Sigmoid colon (tissue), 7 donors: Measurements from ENCODE around the gene KCNE2. TPM values are rescaled to one million over a fixed set of nuclear protein-coding genes. Genes with fewer than 3 reads are reported as not detected.

Experiments
- DNase-seq: peaks from one replicate; pipeline ENCODE4 v3.0.0-alpha.2; 2019
- H3K27ac ChIP-seq, 4 donors: fragments of 200-600 bp; sonication (generic); one replicate each; pipeline ENCODE4 v1.5.1; 2016 to 2019; ENCODE audit warnings: mild to moderate bottlenecking in 1 of 4
- H3K27me3 ChIP-seq, 3 donors: fragments of 200-600 bp; sonication (generic); one replicate each; pipeline ENCODE4 v1.5.1; 2019; ENCODE audit warnings: mild to moderate bottlenecking in 1 of 3
- H3K36me3 ChIP-seq, 4 donors: fragments of 200-600 bp; sonication (generic); one replicate each; pipeline ENCODE4 v1.5.1; 2016 to 2019
- H3K4me1 ChIP-seq, 4 donors: fragments of 200-600 bp; sonication (generic); one replicate each; pipeline ENCODE4 v1.5.1; 2017 to 2019
- H3K4me3 ChIP-seq, 4 donors: fragments of 200-600 bp; sonication (generic); one replicate each; pipeline ENCODE4 v1.5.1; 2017 to 2019; ENCODE audit warnings: mild to moderate bottlenecking in 2 of 4, moderate library complexity in 1 of 4
- H3K9me3 ChIP-seq, 4 donors: fragments of 200-600 bp in 3 of 4; sonication (generic) in 3 of 4; one replicate each; pipeline versions ENCODE4 v1.5.1 to v1.6.1; 2013 to 2019
- CTCF ChIP-seq, 4 experiments: fragments of 450-650 bp in 3 of 4; fragments of 200-600 bp in 1 of 4; IDR thresholded peaks; one replicate each; pipeline ENCODE4 v1.5.1; 2016 to 2019; ENCODE audit warnings: antibody characterized with exemption in 4 of 4, mild to moderate bottlenecking in 3 of 4, moderate library complexity in 2 of 4
- EP300 ChIP-seq, 4 donors: sonication (generic); formaldehyde crosslinking; IDR thresholded peaks; one replicate each; pipeline ENCODE4 v1.6.1; 2017; ENCODE audit warnings: antibody characterized with exemption in 4 of 4
- POLR2A ChIP-seq, 2 donors: fragments of 450-650 bp; IDR thresholded peaks; one replicate each; pipeline ENCODE4 v1.6.1; 2016; ENCODE audit warnings: antibody characterized with exemption in 2 of 2, mild to moderate bottlenecking in 2 of 2, moderate library complexity in 2 of 2
- POLR2AphosphoS5 ChIP-seq, 4 donors: sonication (generic); formaldehyde crosslinking; IDR thresholded peaks; one replicate each; pipeline ENCODE4 v1.6.1; 2017; ENCODE audit warnings: antibody characterized with exemption in 4 of 4
- WGBS, 2 donors: extraction: QIAGEN DNeasy Blood & Tissue Kit; methylation state at CpG; one replicate each; pipeline ENCODE4 v1.1.7; 2013; 5-methylcytosine and 5-hydroxymethylcytosine counted together
- intact Hi-C: fragments of 100-400 bp; cut with DNase I; formaldehyde crosslinking; loops from one replicate; pipeline ENCODE4 v1.15.1; 2023
- polyA plus RNA-seq, 3 donors: library from polyadenylated mRNA; stranded (reverse); fragments of 200-250 nt; gene quantifications; one replicate each; pipeline ENCODE4 v1.2.3, GENCODE V29; 2013
- total RNA-seq, 4 donors: library from RNA; depleted of rRNA; stranded (reverse); fragments of >200 nt; gene quantifications; one replicate each; pipeline ENCODE4 v1.1.0, GENCODE V29; 2016
- donor health status: healthy with polysubstance abuse.
- donor health status: Bipolar disorder and iron deficiency.
- donor health status: healthy.

KCNE2 gene
- total RNA-seq (under 1 TPM in 1 of 4 donors, not detected in 3; 0.99 TPM), polyA plus RNA-seq (under 1 TPM in 2 of 3 donors, not detected in 1; 0.61 to 0.92 TPM)

- no peak within 1 kb of the TSS for H3K4me3 ChIP-seq
- no peaks in the 10 kb centered on the region for H3K27me3 ChIP-seq
- intact Hi-C loops: no loop called here
- H3K9me3 ChIP-seq: no peaks in the 10 kb centered on the region
- H3K4me1 ChIP-seq: peaks cover 0 to 4% (median 2%) of the 10 kb centered on the region in 4 donors
- no peak for DNase-seq
- H3K27ac ChIP-seq: no peak within 1 kb of the TSS
- no peaks in the 10 kb centered on the region for H3K36me3 ChIP-seq
- WGBS, 2 donors: 27 to 70% methylated on average over 3 of the region's 3 CpGs
- no peak for TF ChIP-seq CTCF (IDR thresholded peaks at IDR 0.05)
- no peak for TF ChIP-seq POLR2A (IDR thresholded peaks at IDR 0.05)
- no peak for TF ChIP-seq EP300 (IDR thresholded peaks at IDR 0.05)
- TF ChIP-seq POLR2AphosphoS5 (IDR thresholded peaks at IDR 0.05): no peak
Measured at GRCh38 chr21:34363733-34364132, at the start of gene KCNE2. Gene KCNE2, plus strand, starts transcription at chr21:34364006. Its CDS starts 6,473 bp downstream, at chr21:34370479.

- Histone ChIP-seq H3K27ac (no peak overlapping the region), H3K27me3 (no peaks in the 10 kb centered on the region), H3K36me3 (no peaks in the 10 kb centered on the region), H3K9me3 (no peaks in the 10 kb centered on the region), H3K4me1 (no peaks in the 10 kb centered on the region), H3K4me3 (no peak overlapping the region)
- 93% methylated on average over 3 of the region's 3 CpGs for WGBS, 2 donors
- no peak for DNase-seq
- intact Hi-C loops: no loop called here
- TF ChIP-seq CTCF (IDR thresholded peaks at IDR 0.05): no peak
- TF ChIP-seq EP300 (IDR thresholded peaks at IDR 0.05): no peak
- TF ChIP-seq POLR2AphosphoS5 (IDR thresholded peaks at IDR 0.05): no peak
- TF ChIP-seq POLR2A (IDR thresholded peaks at IDR 0.05): no peak
Measured at GRCh38 chr21:34319585-34319984, 44.2 kb upstream of the KCNE2 start.

GRCh38 chr21:34320011-34320410 is 43.8 kb upstream of the KCNE2 start:
- Histone ChIP-seq H3K27me3 (no peaks in the 10 kb centered on the region), H3K27ac (no peak overlapping the region), H3K36me3 (no peaks in the 10 kb centered on the region), H3K4me1 (no peaks in the 10 kb centered on the region), H3K4me3 (no peak overlapping the region), H3K9me3 (no peaks in the 10 kb centered on the region)
- 89 to 91% methylated on average over 4 of the region's 4 CpGs for whole genome bisulfite sequencing, 2 donors
- no peak for DNase-seq
- TF ChIP-seq POLR2A (IDR thresholded peaks at IDR 0.05) (no peak), CTCF (IDR thresholded peaks at IDR 0.05) (no peak), POLR2AphosphoS5 (IDR thresholded peaks at IDR 0.05) (no peak), EP300 (IDR thresholded peaks at IDR 0.05) (no peak)
- intact Hi-C loops: no loop called here

- H3K27me3 ChIP-seq: no peaks in the 10 kb centered on the region
- no peak overlapping the region for H3K27ac ChIP-seq
- DNase-seq: no peak
- no peaks in the 10 kb centered on the region for H3K36me3 ChIP-seq
- TF ChIP-seq CTCF (IDR thresholded peaks at IDR 0.05) (no peak), POLR2A (IDR thresholded peaks at IDR 0.05) (no peak), POLR2AphosphoS5 (IDR thresholded peaks at IDR 0.05) (no peak), EP300 (IDR thresholded peaks at IDR 0.05) (no peak)
- H3K9me3 ChIP-seq: no peaks in the 10 kb centered on the region
- H3K4me3 ChIP-seq: no peak overlapping the region
- intact Hi-C loops: no loop called here
- WGBS, 2 donors: 92 to 93% methylated on average over 8 of the region's 8 CpGs
- H3K4me1 ChIP-seq: no peaks in the 10 kb centered on the region
Measured at GRCh38 chr21:34330055-34330454, 33.8 kb upstream of the KCNE2 start.

- Histone ChIP-seq H3K4me3 (no peak overlapping the region), H3K4me1 (peaks cover 0 to 17% (median 10%) of the 10 kb centered on the region in 4 donors), H3K9me3 (no peaks in the 10 kb centered on the region), H3K27me3 (no peaks in the 10 kb centered on the region), H3K27ac (no peak overlapping the region), H3K36me3 (no peaks in the 10 kb centered on the region)
- TF ChIP-seq EP300 (IDR thresholded peaks at IDR 0.05): no peak
- TF ChIP-seq POLR2AphosphoS5 (IDR thresholded peaks at IDR 0.05): no peak
- no peak for TF ChIP-seq CTCF (IDR thresholded peaks at IDR 0.05)
- no peak for TF ChIP-seq POLR2A (IDR thresholded peaks at IDR 0.05)
- no peak for DNase-seq
- WGBS, 2 donors: 81% methylated on average over 5 of the region's 5 CpGs
- intact Hi-C loops: no loop called here
Measured at GRCh38 chr21:34331726-34332125, 32.1 kb upstream of the KCNE2 start.
